Mucosa of stomach (tissue), 1 donor: ENCODE results near the gene BSG.

Source experiments
- H3K27me3 ChIP-seq: one replicate; pipeline ENCODE4 v1.7.0; 2013; ENCODE audit warnings: mild to moderate bottlenecking, low read length; ENCODE audit not compliant: control insufficient read depth, insufficient read depth
- H3K36me3 ChIP-seq: one replicate; pipeline ENCODE4 v1.7.0; 2013; ENCODE audit warnings: low read length; ENCODE audit not compliant: control insufficient read depth, insufficient read depth
- H3K4me1 ChIP-seq: one replicate; pipeline ENCODE4 v1.7.0; 2013; ENCODE audit warnings: mild to moderate bottlenecking, low read length; ENCODE audit not compliant: control insufficient read depth, insufficient read depth
- H3K4me3 ChIP-seq: one replicate; pipeline ENCODE4 v1.7.0; 2013; ENCODE audit warnings: low read length
- H3K9ac ChIP-seq: one replicate; pipeline ENCODE4 v1.7.0; 2013; ENCODE audit warnings: mild to moderate bottlenecking, low read length, moderate library complexity
- H3K9me3 ChIP-seq: one replicate; pipeline ENCODE4 v1.7.0; 2013; ENCODE audit warnings: mild to moderate bottlenecking, low read length, moderate library complexity; ENCODE audit not compliant: control insufficient read depth
- donor health status: Pancreatic carcinoma.

Gene BSG

DNA sequence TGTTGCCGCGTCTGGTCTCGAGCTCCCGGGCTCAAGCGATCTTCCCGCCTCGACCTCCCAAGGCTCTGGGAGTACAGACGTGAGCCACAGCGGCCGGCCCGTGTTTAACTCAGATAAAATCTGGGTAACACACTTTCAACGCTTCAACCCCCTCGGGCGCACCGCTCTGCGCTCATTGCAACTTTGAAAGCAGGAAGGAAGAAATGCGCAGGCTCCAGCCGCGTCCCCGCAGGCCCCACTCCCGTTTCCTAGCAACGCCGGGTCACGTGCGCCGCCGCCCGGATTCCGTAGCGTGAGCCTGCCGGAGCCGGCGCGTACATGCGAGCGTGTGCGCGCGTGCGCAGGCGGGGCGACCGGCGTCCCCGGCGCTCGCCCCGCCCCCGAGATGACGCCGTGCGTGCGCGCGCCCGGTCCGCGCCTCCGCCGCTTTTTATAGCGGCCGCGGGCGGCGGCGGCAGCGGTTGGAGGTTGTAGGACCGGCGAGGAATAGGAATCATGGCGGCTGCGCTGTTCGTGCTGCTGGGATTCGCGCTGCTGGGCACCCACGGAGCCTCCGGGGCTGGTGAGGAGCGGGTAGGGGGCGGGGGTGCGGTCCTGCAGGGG lies at the start of gene BSG:
Gene BSG (plus strand): TSS at position 457 of the 603 bp plus-strand sequence. CDS start 39 bp downstream, at position 496.
- H3K36me3 ChIP-seq, result no peaks in the 10 kb centered on the region
- peak within 1 kb of the TSS; percentile 94 for H3K9ac ChIP-seq
- H3K27me3 ChIP-seq, result no peaks in the 10 kb centered on the region
- peak within 1 kb of the TSS; percentile 95 for H3K4me3 ChIP-seq
- no peaks in the 10 kb centered on the region for H3K9me3 ChIP-seq
- H3K4me1 ChIP-seq, result peaks cover 37% of the 10 kb centered on the region

DNA sequence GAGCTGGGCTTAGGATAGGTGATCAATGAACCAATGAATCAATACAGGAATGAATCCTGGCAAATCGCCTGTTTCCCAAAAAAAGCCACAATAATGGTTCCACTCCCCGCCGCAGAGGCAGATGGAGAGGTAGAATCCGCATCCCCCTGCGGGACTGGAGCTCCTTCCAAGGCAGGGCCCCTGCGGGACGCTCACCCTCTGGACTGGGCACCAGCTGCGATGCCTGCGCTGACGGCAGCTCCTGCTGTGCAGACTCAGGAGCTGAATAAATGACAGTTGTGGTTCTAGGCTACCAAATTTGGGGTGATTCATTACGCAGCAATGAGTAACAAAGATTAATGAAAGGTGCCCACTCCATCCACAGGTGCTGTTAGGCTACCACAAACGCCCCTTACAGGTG lies 49.7 kb upstream of the BSG start:
- H3K36me3 ChIP-seq, result no peaks in the 10 kb centered on the region
- H3K27me3 ChIP-seq, result peaks cover 6% of the 10 kb centered on the region
- H3K4me3 ChIP-seq, result no peak overlapping the region

DNA sequence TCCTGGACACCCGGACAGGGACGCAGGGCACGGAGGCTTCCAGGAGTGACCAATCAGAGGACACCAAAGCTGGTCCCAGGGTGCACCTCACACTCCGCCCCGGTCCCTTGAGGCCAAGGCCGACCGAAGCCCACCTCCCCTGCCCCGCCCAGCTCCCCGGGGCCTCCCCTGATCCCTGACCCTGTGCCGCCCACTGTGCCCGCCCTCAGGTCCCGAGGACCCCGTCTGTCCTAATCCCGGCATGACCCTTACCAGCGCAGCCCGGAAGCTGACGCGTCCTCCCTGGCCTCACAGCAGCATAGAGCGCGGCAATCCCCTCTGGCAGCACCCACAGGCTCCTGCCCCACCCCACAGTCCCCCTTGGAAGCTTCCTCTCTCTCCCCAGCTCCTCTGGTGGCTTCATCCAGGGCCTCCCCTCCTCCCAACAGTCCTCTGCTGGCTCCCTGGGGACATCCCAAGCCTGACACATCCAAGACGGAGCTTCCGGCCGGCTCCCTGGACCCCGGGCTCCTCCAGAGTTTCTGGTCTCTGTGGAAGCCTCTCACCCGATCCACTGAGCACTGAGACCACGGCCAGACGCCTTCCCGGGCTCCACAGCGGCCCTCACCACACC lies 48.2 kb upstream of the BSG start:
- no peak overlapping the region for H3K9ac ChIP-seq
- no peaks in the 10 kb centered on the region for H3K9me3 ChIP-seq
- no peaks in the 10 kb centered on the region for H3K36me3 ChIP-seq
- peaks cover 11% of the 10 kb centered on the region for H3K27me3 ChIP-seq
- H3K4me1 ChIP-seq, result no peaks in the 10 kb centered on the region
- H3K4me3 ChIP-seq, result no peak overlapping the region

More for the DNA sequence above, 49.7 kb upstream of the BSG start:
- Histone ChIP-seq H3K9me3 (no peaks in the 10 kb centered on the region), H3K9ac (no peak overlapping the region), H3K4me1 (no peaks in the 10 kb centered on the region)

DNA sequence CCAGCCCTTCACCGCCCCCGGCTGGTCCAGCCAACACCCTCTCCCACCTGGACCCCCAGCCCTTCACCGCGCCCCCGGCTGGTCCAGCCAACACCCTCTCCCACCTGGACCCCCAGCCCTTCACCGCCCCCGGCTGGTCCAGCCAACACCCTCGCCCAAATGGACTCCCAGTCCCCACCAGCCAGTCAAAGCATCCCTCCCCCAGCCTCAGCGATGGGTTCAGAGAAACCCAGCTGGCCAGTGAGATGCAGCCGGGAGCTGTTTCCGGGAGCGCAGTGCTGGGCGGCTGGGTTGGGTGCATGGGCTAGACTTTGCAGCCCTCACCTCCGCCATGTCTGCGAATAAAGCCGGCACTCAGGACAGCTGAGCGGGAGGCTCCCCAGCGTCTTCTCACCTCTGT lies 47.4 kb upstream of the BSG start:
- Histone ChIP-seq H3K9ac (no peak overlapping the region), H3K4me3 (no peak overlapping the region), H3K36me3 (no peaks in the 10 kb centered on the region), H3K4me1 (no peaks in the 10 kb centered on the region), H3K27me3 (peaks cover 11% of the 10 kb centered on the region), H3K9me3 (no peaks in the 10 kb centered on the region)

DNA sequence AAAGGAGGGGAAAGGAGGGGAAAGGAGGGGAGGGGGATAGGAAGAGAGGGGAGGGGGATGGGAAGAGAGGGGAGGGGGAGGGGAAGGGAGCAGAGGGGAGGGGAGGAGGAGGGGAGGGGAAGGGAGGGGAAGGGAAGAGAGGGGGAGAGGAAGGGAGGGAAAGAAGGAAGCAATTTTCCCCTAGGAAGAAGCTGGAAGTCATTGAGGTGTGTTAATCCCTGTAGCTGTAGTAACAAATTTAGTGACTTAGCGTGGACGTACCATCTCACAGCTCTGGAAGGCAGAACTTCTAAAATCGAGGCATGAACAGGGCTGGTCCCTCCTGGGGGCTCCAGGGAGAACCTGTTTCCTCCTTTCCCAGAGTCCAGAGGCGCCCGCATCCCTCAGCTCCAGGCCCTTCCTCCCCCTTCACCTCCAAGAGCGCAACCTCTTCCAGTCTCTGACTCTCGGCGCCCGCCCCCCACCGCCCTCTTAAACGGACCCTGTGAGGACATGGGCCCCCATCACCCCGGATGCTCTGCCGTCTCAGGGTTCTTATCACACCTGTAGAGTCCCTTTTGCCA lies 46.5 kb upstream of the BSG start:
- Histone ChIP-seq H3K36me3 (no peaks in the 10 kb centered on the region), H3K4me1 (peaks cover 4% of the 10 kb centered on the region), H3K4me3 (no peak overlapping the region), H3K27me3 (peaks cover 11% of the 10 kb centered on the region), H3K9me3 (no peaks in the 10 kb centered on the region), H3K9ac (no peak overlapping the region)

DNA sequence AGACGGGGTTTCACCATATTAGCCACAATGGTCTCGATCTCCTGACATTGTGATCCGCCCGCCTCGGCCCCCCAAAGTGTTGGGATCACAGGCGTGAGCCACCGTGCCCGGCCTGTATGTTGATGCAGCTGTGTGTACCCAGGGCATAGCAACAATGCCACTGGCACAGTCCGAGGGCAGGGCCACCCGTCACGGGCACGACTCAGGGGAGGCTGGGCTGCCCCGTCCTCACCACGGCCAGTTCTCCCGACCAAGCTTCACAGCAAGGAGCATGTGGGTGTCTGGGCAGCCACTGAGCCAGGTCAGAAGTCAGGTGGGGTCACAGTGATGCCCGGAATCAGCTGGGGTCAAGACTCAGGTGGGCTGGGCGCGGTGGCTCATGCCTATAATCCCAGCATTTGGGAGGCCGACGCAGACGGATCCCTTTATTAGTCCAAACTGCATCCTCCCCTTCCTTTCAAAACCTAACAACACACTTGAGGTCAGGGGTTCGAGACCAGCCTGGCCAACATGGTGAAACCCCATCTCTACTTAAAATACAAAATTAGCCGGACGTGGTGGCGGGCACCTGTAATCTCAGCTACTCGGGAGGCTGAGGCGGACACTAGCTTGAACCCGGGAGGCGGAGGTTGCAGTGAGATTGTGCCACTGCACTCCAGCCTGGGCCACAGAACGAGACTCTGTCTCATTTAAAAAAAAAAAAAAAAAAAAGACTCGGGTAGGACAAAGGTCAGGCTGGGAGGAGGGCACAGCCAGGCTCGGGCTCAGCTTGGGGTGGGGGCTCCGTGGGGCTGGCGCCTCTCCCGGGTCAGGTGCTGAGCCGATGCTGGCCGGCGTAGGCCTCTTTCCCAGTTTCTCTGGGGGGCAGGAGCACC lies 42.0 kb upstream of the BSG start:
- Histone ChIP-seq H3K36me3 (no peaks in the 10 kb centered on the region), H3K4me1 (peaks cover 28% of the 10 kb centered on the region), H3K9ac (peak overlapping the region; percentile 70), H3K4me3 (peak overlapping the region; percentile 63), H3K9me3 (no peaks in the 10 kb centered on the region), H3K27me3 (peaks cover 8% of the 10 kb centered on the region)

DNA sequence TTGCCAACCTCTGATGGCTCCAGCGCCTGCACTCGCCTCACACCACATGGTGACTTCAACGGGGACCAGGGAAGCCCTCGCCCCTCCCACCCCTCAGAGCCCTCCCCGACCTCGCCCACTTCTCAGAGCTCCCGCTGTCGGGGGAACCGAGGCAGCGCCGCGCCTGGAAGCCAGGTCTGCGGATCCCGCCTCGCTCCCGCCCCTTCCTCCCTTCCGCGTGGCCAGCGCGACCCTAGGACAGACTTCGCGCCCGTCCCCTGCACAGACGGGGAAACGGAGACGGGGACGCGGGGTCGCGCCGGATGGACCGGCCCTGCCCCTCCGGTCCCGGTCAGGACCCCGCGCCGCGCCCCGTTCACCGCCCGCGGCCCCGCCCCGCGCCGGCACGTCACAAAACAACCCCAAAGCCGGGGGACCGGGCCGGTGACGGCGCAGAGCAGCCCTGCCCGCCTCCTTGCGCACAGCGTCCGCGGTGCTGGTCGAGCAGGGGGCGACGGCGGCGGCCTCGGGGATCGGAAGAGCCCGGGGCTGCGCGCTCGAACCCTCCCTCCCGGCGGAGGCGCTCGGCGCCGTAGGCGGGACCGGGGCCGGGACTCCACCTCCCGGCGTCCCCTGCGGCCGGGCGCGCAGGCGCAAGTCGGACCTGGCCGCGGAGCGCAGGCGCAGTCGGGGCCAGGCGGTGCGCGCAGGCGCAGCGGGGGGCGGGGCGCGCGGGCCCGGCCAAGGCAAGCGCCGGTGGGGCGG lies 41.2 kb upstream of the BSG start:
- peaks cover 28% of the 10 kb centered on the region for H3K4me1 ChIP-seq

DNA sequence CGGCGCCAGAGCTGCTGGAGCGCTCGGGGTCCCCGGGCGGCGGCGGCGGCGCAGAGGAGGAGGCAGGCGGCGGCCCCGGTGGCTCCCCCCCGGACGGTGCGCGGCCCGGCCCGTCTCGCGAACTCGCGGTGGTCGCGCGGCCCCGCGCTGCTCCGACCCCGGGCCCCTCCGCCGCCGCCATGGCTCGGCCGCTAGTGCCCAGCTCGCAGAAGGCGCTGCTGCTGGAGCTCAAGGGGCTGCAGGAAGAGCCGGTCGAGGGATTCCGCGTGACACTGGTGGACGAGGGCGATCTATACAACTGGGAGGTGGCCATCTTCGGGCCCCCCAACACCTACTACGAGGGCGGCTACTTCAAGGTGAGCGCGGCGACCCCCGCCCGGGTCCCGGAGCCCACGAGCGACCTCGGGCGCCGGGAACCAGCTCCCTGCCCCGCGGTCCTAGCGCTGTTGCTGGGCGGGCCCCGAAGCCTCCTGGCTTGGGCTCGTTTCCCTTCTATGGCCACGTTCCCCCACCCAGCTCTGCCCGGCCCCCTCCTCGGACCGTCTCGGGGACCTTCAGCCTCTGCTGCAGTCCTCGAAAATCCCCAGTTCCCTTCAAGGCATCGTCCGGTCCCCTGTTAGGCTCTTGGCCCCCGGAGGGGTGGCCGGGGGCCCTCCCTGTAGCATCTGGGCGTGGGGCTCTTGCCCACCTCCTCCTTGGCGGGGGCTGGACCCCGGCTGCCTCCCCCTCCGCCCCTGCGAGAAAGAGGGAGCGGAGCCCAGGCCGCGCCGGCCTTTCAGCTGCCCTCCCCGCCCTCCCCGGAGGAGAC lies 40.4 kb upstream of the BSG start, which contains the start of gene CDC34:
Gene CDC34 (plus strand): TSS at position 8 of the 808 bp plus-strand sequence. CDS start 172 bp downstream, at position 180.
- Histone ChIP-seq H3K36me3 (no peaks in the 10 kb centered on the region), H3K9ac (peak within 1 kb of the TSS; percentile 76), H3K4me1 (peaks cover 28% of the 10 kb centered on the region), H3K9me3 (no peaks in the 10 kb centered on the region), H3K27me3 (peaks cover 5% of the 10 kb centered on the region), H3K4me3 (peak within 1 kb of the TSS; percentile 63)

More for the DNA sequence above, 41.2 kb upstream of the BSG start:
- Histone ChIP-seq H3K9ac (peak overlapping the region; percentile 70), H3K4me3 (peak overlapping the region; percentile 63), H3K9me3 (no peaks in the 10 kb centered on the region), H3K36me3 (no peaks in the 10 kb centered on the region), H3K27me3 (peaks cover 6% of the 10 kb centered on the region)

DNA sequence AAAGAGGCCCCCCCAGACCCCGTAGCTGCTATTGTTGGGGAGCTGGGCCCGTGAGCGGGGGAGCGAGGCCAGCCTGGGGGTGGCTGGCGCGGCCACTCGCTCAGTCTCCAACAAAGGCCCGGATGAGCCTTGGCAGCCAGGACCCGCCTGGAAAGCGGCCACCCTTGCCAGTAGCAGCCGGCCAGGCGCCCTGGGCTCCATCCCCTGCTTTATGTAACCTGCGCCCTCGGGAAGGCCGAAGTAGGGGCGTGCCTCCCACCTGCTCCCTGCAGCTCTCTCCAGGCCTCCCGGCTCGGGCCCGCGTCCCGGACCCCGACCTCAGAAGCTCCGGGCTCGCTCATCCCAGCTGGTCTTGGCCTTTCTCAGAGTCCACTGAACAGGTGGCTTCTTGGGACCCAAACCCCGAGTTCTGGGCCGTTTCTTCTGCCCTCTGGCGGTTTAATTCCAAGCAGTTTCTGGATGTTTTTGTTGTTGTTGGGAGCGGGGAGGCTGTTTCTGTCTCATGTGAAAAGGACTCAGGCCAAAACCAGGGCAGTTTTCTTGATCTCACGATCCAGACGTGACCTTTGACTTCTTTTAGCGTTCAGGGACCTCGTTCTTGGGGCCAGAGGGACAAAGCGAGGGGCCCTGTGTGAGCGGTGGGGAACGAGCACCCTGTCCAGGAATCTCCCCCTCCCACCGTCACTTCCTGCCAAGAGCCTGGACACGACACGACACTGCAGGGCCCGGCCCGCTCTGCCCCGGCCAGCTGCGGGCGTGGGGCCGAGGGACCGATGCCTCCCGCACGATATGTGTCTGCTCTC lies 39.6 kb upstream of the BSG start:
- Histone ChIP-seq H3K9me3 (no peaks in the 10 kb centered on the region), H3K4me3 (peak overlapping the region; percentile 46), H3K36me3 (no peaks in the 10 kb centered on the region), H3K4me1 (peaks cover 28% of the 10 kb centered on the region), H3K9ac (peak overlapping the region; percentile 76), H3K27me3 (peaks cover 5% of the 10 kb centered on the region)

DNA sequence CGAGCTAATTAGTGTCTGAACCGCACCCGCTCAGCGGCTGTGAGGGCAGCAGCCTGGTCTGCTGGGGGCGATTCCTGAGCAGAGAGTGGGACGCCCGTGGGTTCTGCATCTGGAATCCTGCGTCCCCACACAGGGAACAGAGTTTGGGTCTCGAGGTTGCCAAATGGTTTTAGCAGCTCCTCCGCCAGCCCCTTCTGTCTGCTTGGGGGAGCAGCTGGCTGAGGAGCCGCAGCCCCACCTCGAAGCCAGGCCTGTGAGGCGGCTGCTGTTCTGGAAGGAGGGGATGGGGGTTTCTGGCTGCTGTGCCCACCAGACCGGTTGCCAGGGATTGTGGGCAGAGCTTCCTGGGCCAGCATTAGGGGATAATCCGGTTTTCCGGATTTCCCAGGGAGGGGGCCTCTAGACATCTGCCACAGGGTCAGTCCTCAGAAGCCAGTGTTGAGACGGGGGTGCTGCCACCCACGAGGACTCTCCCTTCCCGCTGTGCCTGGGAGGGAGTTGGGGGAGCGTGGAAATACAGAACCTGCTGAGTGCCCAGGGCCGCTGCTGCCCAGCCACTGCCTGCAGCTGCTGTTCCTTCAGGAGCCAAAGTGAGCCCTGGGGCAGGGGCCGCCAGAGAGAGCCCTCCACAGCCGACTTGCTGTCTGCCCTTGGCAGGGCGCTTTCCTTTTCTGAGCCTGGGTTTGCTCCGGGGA lies 38.9 kb upstream of the BSG start:
- Histone ChIP-seq H3K9ac (peak overlapping the region; percentile 76), H3K27me3 (peaks cover 4% of the 10 kb centered on the region), H3K36me3 (no peaks in the 10 kb centered on the region), H3K4me3 (peak overlapping the region; percentile 46), H3K9me3 (no peaks in the 10 kb centered on the region), H3K4me1 (peaks cover 28% of the 10 kb centered on the region)
